ENCODE measurements around the gene CHRM3.

DNA sequence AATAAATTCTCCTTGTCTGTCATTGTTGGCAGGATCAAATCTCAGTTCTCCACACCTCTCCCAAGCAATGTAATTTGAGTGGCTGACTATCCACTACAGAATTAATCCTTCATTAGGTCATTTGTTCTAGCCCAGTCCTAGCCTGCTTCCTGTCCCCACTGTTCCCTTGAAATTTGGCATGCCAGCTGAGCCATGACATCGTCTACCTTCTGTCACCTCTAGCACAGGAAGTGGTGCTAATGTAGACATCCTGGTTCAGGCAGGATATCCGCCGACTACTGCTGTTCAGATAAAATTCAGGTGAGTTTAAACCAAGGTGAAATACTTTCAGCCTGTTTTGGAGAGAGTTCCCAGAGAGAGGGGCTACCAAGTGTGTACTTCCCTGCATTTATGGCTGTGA, 5.9 kb downstream of the CHRM3 start:
- TF ChIP-seq, protein P1, sequence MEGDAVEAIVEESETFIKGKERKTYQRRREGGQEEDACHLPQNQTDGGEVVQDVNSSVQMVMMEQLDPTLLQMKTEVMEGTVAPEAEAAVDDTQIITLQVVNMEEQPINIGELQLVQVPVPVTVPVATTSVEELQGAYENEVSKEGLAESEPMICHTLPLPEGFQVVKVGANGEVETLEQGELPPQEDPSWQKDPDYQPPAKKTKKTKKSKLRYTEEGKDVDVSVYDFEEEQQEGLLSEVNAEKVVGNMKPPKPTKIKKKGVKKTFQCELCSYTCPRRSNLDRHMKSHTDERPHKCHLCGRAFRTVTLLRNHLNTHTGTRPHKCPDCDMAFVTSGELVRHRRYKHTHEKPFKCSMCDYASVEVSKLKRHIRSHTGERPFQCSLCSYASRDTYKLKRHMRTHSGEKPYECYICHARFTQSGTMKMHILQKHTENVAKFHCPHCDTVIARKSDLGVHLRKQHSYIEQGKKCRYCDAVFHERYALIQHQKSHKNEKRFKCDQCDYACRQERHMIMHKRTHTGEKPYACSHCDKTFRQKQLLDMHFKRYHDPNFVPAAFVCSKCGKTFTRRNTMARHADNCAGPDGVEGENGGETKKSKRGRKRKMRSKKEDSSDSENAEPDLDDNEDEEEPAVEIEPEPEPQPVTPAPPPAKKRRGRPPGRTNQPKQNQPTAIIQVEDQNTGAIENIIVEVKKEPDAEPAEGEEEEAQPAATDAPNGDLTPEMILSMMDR (IDR thresholded peaks at IDR 0.05; ENCODE audit: insufficient read depth, low read depth, low read length), result no peak
- TF ChIP-seq EZH2 (IDR thresholded peaks at IDR 0.05; ENCODE audit: insufficient read depth, low read length), result no peak

Data from astrocyte (in vitro differentiated cells and primary cell).